Head of caudate nucleus (tissue), 42 donors: ENCODE measurements around the gene G3BP1.

ENCODE experiments used
- DNase-seq, 42 donors: peaks; one replicate each; pipeline versions ENCODE4 v3.0.0 to v3.0.0-alpha.2; 2020 to 2021; ENCODE audit warnings: mixed read lengths in 7 of 42
- intact Hi-C: fragments of 100-400 bp; cut with DNase I; formaldehyde crosslinking; loops from one replicate; pipeline ENCODE4 v1.15.0; 2022

G3BP1 gene

DNA sequence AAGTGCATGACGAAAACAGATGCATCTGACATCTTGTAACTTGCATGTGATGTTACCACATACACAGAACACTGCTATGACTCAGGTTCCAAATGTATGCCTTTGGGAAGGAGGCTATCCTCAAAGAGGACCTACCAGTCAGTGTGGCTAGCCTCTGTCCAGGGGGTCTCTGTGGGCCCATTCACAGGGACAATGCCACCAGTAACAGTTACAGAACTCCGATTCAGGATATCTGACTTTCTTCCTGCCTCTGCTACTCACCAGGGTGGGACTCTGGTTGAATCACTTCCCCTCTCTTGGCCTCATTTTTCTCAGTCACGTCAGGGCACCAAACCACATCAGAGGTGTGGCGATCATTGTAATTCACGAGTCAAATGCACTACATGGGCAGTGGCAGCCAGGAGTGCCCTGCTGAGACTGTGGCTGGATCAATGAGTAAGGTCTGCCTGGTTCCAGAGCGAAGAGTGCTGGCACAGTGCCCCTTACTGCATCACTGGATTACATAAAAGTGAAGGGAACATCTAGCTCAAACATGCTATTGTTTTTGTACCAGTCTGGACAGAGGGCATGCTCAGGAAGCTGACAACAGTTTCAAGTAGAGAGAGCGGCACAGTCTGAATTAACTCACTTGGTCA lies 26.6 kb upstream of the G3BP1 start:
- intact Hi-C loops = loop anchor here (10.0 kb wide), 1 partner anchor 300 kb away; the partner anchor contains the start of gene SLC36A1
- DNase-seq = peak; percentile 60 to 95 (median 81)

DNA sequence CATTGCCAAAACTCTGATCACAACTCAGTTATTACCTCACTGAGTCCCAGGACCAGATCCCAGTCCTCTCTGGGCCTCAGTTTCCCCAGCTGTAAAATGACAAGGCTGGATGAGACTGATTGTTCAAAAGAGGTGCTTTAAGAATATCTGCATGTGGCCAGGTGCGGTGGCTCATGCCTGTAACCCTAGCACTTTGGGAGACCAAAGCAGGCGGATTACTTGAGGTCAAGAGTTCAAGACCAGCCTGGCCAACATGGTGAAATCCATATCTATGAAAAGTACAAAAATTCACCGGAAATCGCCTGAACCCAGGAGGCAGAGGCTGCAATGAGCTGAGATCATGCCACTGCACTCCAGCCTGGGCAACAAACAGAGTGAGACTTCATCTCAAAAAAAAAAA lies 21.6 kb upstream of the G3BP1 start:
- intact Hi-C loops = no loop called here
- DNase-seq = no peak

DNA sequence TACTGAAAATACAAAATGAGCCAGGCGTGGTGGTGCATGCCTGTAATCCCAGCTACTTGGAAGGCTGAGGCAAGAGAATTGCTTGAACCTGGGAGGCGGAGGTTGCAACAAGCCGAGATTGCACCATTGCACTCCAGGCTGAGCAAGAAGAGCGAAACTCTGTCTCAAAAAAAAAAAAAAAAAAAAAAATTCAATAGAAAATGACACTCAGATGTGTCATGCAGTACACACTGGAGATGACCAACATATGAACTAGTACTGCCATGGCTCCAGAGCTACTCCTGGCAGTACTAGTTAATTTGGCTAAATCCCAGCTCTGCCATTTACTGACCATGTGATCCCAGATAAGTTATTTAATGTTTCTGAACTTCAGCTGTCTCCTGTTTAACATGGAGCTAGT lies 20.7 kb upstream of the G3BP1 start:
- no peak for DNase-seq
- intact Hi-C loops = no loop called here

DNA sequence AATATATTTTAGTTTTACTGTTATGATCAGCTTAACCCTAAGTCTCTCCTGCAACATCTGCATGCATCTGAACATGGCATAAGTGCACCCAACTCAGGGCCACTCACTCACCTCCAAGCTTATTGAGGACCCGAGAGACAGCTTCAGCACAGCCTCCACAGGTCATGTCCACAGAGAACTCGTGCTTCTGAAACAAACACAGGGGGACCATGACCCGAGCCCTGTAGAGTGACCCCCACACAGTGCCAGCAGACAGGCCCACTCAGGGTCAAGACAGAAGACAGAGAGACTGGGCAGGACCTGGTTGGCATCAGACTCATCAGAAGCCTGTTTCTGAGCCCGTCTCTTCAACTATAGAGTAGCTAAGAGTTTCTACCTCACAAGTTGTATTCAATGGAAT lies 20.2 kb upstream of the G3BP1 start:
- no peak for DNase-seq
- intact Hi-C loops = no loop called here

DNA sequence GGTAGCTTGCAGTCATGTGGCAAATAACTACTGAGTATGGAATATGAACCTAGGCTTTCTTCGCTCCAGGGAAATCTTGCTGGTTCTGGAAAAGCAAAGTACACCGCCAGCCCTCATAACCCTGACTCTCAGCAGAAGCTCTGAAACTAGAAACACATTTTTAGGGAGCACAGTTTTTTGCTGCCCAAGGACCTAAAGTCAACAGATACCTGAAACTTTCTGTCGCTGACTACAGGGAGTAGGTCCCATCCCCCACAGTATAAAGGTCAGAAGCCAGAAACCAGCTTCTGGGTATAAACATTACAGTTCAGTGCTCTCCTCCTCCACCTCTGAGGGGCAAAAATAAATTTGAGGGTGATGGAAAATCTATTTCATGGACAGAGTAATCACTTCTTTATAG lies 16.4 kb upstream of the G3BP1 start:
- DNase-seq = no peak
- intact Hi-C loops = no loop called here

DNA sequence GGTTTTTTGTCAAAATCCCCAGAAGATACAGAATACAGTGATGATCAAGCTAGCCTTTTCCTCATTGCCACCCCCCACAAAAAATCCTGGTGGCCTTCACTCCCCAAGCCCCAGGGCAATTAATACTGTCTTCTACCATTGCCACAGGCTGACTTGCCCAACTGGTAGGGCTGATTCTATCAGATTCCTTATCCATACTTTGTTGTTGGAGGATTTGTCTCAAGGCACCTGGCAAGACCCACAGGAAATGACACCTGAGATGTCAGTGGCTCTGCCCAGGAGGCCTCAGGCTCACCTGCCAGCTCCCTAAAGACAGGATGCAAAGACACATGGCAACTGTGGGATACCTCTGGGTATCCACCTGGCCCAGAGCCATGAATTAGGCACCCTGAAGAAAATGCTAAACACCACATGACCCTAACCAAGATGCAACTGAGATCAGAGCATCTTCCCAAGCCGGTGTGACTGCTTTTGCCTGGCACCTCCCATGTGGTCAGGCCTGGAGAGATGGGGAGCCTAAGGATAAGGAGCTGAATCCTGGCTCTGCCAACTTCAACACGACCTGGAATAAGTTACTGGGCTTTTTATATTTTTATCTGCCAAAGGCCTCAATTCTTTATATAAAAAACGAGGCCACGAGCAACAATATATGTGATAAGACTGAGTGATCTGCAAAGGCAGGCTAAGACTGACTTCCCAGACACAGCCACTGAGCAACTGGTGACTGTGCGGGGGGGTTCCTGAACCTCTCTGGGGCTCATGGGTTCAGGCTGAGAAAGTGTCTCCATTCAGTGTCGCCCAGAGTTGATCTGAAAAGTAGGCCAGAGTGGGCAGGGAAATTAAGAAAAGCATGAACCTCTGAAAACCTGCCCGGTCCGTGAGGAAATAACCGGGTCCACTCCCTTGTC lies 14.3 kb upstream of the G3BP1 start:
- DNase-seq = peak in 7 of 42 donors; percentile 16 to 33 (median 31)
- intact Hi-C loops = loop anchor here (1.0 kb wide), 1 partner anchor 14 kb away; the partner anchor contains the start of gene G3BP1

DNA sequence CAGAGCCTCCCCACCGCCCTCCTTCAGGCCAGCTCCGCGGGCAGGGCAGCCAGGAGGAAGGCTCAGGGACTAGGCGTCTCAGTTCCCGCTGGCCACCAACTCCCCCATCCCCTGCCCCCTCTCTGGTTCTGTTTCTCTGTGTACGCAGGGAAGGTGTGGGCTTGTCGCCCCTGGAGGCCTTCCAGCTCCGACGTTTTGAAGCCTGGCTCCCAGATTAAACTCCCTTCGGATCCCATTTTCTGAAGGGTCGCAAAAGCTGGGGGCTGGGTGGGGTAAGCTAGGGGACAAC lies 13.7 kb upstream of the G3BP1 start:
- DNase-seq = peak in 9 of 42 donors; percentile 13 to 57 (median 32)
- intact Hi-C loops = loop anchor here (1.0 kb wide), 1 partner anchor 13 kb away; the partner anchor contains the start of gene G3BP1

DNA sequence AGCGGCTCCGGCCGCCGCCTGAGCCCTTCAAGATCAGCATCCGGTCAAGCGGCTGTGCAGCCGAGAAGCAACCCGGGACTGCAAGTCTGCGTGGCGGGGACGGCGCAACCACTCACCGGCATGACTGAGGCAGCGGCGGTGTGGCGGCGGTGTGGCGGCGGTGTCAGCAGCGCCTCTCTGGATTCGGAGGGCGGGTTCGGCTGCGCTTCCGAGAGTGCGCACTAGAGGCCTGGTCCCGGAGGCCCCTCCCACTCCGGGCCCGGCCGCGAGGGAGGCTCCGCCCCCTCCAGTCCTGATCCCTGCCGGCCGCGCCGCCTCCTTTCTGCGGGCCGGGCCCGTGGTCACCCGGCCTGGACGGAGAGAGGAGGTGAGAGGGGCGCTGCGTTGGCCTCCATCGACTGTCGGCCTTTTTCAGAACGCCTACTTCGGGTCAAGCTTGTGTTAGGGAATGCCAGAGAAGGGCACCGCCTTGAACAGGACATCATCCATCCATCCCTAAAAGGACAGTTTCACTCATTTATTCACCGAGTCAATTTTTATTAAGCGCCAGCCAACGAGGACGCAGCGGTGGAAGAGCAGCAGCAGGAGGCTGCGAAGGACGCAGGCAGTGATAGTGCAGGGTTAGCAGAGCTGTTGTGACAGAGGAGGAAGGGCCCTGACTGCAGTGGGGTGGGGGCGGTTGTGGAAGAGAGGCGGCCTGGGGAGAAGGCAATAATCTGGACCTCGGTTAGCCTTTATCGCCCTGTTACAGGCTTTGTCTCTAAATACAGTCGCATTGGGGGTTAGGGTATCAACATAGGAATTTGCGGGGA lies 13.1 kb upstream of the G3BP1 start, which contains the start of gene ATOX1:
Gene ATOX1 (minus strand): TSS at position 202 of the 812 bp plus-strand sequence. CDS start 80 bp downstream, at position 122.
- DNase-seq = peak; percentile 84 to 97 (median 94)
- intact Hi-C loops = loop anchor here (1.0 kb wide), 1 partner anchor 13 kb away; the partner anchor contains the start of gene G3BP1

DNA sequence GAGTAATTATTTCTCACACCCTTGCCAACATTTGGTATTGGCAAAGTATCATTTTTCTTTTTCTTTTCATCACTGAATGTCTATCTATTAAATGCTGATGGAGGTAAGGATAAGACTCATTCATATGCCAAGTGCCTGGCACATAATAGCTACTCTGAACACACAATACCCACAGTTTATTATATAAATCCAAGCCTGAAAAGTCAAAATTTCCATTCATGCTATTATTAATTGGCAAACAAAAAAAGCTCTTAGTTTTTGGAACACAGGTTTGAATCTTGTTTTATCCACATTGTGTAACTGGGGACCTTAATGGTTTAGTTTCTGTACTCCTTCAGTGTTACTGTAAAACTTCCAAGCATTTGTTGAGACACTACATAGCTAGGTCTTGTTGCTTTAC lies 7.0 kb upstream of the G3BP1 start:
- DNase-seq = no peak
- intact Hi-C loops = no loop called here

DNA sequence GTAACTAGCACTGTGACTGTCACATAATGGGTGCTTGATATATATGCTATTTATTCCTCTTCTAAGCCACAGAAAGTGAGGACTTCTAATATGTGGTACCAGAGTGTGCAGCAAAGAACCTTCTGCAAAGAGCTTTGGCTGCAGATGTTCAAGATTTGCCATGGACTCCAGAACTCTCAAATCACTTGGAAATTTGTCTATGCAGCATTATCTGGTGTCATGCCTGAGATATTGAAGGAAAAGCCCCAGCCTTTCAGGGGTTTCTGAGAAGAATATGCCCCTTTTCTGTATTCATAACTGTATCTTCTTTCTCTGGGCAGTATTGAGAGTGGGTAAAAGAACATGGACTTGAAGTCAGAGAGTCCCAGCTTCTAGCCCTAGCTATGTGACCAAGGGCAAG lies 4.8 kb upstream of the G3BP1 start:
- DNase-seq = no peak
- intact Hi-C loops = no loop called here

DNA sequence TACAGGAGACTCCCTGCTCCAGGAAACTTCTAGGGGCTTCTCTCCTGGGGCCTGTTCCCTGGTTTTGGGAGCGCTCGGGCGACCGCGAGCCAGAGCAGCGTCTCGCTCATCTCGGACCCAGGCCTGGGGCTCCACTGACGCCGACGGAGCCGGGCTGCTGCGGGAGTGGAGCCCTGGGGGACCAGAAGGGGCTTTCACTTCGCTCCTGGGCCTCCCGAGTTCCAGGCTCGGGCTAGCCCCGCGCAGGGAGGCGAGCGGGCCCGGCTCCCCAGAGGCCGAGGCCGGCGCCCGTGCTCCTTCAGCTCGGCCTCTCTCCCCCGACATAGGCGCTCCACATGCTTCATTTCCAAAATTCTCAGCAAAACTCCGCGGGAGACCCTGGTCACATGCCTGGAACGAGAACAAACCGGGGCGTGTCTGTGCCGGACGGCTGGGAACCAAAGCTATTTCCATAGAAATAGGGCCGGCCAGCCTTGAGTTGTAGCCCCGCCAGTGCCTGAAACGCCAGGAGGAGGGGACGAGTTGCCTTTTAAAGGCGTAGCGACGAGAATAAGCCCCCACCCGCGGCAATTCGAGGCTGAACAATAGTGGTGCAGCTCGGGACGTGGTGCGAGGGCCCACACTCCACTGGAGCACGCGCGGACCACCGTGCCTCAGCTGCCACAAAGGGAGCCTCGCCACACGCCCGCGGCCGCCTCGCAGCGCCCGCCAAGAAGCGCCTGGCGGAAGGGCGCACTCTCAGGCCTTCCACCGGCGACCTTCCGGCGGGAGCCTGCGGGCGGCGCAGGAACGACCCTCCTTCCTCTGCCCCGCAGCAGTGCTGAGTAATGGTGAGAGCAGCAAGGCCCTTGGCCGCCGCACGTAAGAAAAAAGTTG lies 1.1 kb upstream of the G3BP1 start:
- peak; percentile 55 to 87 (median 72) for DNase-seq
- intact Hi-C loops = loop anchor here (1.0 kb wide), 1 partner anchor 12 kb away; the partner anchor contains the start of gene ATOX1

DNA sequence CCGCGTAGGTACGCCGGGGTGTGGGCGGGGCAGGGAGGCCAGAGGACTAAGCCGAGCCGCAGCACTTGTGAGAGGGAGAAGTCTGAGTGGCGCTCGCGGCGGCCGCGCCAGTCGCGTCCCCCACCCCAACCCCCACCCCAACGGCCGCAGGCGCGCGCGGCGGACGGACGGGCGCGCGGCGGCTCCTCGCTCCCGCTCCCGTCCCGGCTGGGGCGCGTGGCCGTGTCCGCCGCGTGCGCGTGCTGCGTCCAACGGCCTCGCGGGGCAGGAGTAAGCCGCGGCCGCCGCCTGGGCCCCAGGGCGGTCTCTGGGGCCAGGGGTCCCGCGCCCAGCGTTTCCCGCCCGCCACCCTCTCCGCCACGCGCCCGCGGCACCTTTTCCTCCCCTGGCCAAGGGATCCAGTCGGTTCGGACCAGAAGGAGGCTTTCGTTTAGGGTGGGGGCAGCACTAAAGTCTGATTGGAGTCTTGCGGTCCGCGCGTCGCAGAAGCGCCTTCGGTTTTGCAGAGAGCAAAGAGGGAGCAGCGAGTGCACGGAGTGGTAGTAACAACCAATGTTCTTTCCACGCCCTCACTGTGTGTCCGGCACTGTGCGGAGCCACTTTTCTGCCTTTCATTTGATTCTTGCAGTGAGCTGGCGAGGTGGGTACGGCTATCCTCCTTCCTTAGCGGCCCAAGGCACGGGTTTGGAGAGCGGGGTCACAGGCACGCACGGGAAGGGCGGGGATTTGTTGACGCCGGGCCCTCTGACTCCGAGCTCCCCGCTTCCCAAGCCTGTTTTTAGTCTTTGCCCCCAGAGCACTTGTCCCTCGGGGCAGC lies 483 bp downstream of the G3BP1 start:
- intact Hi-C loops = no loop called here
- peak in 34 of 42 donors; percentile 9 to 79 (median 31) for DNase-seq

DNA sequence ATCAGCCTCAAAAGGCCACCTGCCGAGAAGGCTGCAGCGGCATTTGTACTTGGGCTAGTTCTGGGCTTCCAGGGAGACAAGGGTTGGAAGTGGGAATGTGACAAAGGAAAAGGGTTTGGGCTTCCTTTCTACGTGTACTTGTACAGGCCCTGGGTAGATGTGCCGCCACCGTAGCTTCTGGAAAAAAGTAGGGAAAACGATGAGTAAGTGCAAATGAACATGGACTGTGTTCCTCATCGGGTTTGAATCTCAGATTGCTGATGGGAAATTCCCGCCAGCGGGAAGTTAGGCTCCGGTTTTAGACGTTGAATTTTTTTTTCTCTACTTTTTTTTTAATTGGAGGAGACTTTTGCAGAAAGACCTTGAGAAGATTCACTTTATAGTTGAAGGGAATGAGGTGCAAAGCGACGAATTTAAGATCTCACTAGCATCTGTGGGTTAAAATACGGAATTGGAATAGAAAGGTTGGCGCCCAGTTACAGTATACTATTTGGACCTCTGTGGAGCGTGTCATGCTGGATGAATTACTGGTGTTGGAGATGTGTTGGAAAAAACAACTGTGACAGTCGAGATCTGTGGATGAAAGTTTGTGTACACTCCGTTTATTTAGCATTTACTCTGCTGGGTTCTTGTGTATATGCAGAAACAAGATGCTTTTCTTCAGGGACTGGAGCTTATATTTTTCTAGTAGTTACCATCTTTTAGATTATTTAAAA lies 1.2 kb downstream of the G3BP1 start:
- intact Hi-C loops = no loop called here
- DNase-seq = peak in 22 of 42 donors; percentile 11 to 65 (median 35)

DNA sequence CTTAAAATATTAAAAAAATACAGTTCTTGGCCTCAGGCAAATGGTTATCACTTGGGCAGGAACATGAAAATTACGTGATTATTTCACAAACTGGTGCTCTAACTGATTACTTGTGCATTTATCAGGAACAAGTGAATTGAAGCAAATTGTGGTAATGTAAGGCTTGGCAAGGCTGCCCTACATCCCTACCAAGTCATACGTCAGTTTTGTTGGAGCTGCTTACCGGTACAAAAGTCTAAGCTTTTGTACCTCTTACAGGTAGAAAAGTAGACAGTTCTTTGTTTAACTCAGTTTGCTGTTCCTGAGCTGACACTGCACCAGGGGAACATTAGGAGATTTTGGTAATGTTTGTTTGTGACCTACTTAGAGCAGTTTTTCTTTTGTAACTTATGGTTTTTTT lies 2.2 kb downstream of the G3BP1 start:
- DNase-seq = no peak
- intact Hi-C loops = no loop called here

DNA sequence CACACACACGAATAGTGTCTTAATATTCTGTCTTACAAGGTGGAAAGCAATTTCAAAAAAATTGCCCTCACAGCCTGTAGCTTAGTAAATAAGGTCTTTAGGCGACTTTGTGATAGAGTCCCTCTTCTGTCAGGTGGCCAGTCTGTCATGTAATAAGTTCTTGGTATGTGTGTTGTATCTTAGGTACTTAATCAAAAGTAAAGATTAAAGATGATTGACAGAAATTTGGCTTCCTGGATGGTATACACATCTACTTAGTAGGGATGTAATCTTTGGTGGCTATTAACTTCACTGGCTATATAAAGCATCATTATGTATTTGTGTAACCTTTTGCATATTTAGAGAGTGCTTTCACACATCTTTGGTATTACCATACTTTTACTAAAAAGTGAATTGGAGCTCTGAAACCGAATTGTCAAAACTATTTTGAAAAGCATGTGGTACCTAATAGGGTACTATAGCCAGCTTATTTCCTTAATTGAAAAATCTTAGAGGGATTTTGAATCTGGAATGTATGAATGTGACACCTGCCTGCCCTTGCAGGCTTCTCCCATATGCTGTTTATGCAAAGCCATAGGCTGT lies 3.4 kb downstream of the G3BP1 start:
- DNase-seq = no peak
- intact Hi-C loops = no loop called here

DNA sequence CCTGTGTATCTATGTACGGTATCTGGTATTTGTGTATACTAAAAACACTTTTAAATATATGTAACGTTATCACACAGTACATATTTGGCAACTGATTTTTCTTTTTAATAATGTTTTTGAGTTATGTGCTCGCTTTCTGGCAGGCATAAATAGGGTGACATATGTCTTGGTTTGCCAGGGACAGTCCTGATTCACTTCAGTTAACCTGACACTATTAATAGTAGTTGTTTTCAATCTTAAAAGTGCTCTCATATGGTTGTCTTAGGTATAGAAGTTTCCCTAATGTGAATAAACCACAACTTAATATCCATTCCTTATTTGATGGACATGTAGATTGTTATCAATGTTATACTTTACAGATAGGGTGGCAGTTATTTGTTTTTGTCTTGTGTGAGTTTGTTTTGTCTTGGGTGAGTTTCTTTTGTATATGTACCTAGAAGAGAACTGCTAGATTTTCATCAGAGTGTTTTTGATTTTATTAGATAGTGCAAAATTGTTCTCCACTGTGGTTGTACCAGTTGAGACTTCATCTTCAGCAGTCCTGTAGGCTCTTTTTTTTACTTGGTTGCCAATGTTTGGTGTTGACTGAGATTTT lies 7.9 kb downstream of the G3BP1 start:
- intact Hi-C loops = no loop called here
- DNase-seq = no peak
